WTC11 (cell line): Measurements from ENCODE around the gene SMAD7.

ENCODE experiments used
- CREB1 ChIP-seq: sonication (generic); formaldehyde crosslinking; IDR thresholded peaks from 2 replicates; pipeline ENCODE4 v1.8.0; 2023; ENCODE audit warnings: mild to moderate bottlenecking, missing genetic modification reagents
- ELF4 ChIP-seq: sonication (generic); formaldehyde crosslinking; IDR thresholded peaks from 2 replicates; pipeline ENCODE4 v1.8.1; 2022; ENCODE audit warnings: low read depth, mild to moderate bottlenecking, moderate library complexity, missing genetic modification reagents
- JUN ChIP-seq: sonication (generic); formaldehyde crosslinking; IDR thresholded peaks from 2 replicates; pipeline ENCODE4 v1.8.0; 2023; ENCODE audit warnings: mild to moderate bottlenecking, missing genetic modification reagents
- OVOL2 ChIP-seq: fragments of 250-450 bp; sonication (Bioruptor Pico); IDR thresholded peaks from 2 replicates; pipeline ENCODE4 v1.9.0; 2021; ENCODE audit warnings: mild to moderate bottlenecking, borderline replicate concordance
- SMAD3 ChIP-seq: sonication (generic); formaldehyde crosslinking; IDR thresholded peaks from 2 replicates; pipeline ENCODE4 v1.8.0; 2022; ENCODE audit warnings: missing genetic modification reagents, mild to moderate bottlenecking, borderline replicate concordance
- ZNF396 ChIP-seq: fragments of 250-450 bp; sonication (Bioruptor Pico); IDR thresholded peaks from 2 replicates; pipeline ENCODE4 v1.8.0; 2021; ENCODE audit warnings: mild to moderate bottlenecking, moderate library complexity, borderline replicate concordance
- TF ChIP-seq, protein P1 (sequence below): fragments of 250-450 bp; sonication (Bioruptor Pico); IDR thresholded peaks from 2 replicates; pipeline ENCODE4 v1.9.0; 2021; ENCODE audit warnings: mild to moderate bottlenecking
- TF ChIP-seq, protein P2 (sequence below): fragments of 200-600 bp; IDR thresholded peaks from 2 replicates; pipeline ENCODE4 v1.8.0; 2022; ENCODE audit warnings: antibody characterized with exemption
- TF ChIP-seq, protein P3 (sequence below): sonication (generic); formaldehyde crosslinking; IDR thresholded peaks from 2 replicates; pipeline ENCODE4 v1.8.1; 2022; ENCODE audit warnings: mild to moderate bottlenecking, moderate library complexity, missing genetic modification reagents
- TF ChIP-seq, protein P4 (sequence below): sonication (generic); formaldehyde crosslinking; IDR thresholded peaks from 2 replicates; pipeline ENCODE4 v1.8.0; 2022; ENCODE audit warnings: mild to moderate bottlenecking, missing genetic modification reagents
- TF ChIP-seq, protein P5 (sequence below): sonication (generic); formaldehyde crosslinking; IDR thresholded peaks from 2 replicates; pipeline ENCODE4 v1.8.1; 2023; ENCODE audit warnings: mild to moderate bottlenecking, missing genetic modification reagents
- TF ChIP-seq, protein P6 (sequence below): sonication (generic); formaldehyde crosslinking; IDR thresholded peaks from 2 replicates; pipeline ENCODE4 v1.8.0; 2023; ENCODE audit warnings: mild to moderate bottlenecking, missing genetic modification reagents

DNA sequence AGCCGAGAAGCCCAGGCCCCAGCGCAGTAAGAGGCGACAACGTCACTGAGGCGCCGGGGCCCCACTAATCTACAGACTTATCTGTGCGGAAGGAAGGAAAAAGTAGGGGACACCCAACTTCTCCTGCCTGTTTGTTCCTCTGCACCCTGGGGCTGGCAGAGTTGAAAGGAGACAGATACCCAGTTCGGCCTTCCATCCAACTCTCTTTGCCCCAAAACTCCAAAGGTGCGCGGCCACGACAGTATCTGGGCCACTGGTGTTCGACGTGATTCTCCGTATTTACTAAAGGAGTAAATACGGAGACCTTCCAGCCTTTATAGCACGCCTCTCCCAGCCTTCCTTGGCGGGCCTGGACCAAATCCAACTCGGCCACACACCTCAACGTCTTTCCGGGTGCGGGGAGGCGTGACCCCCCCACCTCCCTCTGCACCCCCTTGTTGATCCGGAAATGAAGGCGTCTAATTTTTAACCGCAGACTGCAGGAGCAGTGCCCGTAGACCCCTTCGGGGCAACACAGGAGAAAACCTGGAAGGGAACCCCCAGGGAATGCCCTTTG is 1.6 kb downstream of the SMAD7 start:
- TF ChIP-seq, protein P1, sequence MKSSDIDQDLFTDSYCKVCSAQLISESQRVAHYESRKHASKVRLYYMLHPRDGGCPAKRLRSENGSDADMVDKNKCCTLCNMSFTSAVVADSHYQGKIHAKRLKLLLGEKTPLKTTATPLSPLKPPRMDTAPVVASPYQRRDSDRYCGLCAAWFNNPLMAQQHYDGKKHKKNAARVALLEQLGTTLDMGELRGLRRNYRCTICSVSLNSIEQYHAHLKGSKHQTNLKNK (CRISPR knock-in tag): no peak
- TF ChIP-seq, protein P2, sequence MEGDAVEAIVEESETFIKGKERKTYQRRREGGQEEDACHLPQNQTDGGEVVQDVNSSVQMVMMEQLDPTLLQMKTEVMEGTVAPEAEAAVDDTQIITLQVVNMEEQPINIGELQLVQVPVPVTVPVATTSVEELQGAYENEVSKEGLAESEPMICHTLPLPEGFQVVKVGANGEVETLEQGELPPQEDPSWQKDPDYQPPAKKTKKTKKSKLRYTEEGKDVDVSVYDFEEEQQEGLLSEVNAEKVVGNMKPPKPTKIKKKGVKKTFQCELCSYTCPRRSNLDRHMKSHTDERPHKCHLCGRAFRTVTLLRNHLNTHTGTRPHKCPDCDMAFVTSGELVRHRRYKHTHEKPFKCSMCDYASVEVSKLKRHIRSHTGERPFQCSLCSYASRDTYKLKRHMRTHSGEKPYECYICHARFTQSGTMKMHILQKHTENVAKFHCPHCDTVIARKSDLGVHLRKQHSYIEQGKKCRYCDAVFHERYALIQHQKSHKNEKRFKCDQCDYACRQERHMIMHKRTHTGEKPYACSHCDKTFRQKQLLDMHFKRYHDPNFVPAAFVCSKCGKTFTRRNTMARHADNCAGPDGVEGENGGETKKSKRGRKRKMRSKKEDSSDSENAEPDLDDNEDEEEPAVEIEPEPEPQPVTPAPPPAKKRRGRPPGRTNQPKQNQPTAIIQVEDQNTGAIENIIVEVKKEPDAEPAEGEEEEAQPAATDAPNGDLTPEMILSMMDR: no peak
- TF ChIP-seq, protein P3, sequence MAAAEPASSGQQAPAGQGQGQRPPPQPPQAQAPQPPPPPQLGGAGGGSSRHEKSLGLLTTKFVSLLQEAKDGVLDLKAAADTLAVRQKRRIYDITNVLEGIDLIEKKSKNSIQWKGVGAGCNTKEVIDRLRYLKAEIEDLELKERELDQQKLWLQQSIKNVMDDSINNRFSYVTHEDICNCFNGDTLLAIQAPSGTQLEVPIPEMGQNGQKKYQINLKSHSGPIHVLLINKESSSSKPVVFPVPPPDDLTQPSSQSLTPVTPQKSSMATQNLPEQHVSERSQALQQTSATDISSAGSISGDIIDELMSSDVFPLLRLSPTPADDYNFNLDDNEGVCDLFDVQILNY (CRISPR knock-in tag): no peak
- no peak for TF ChIP-seq CREB1 (CRISPR knock-in tag)
- no peak for TF ChIP-seq JUN (CRISPR knock-in tag)
- TF ChIP-seq, protein P4, sequence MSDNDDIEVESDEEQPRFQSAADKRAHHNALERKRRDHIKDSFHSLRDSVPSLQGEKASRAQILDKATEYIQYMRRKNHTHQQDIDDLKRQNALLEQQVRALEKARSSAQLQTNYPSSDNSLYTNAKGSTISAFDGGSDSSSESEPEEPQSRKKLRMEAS: no peak
- TF ChIP-seq, protein P5, sequence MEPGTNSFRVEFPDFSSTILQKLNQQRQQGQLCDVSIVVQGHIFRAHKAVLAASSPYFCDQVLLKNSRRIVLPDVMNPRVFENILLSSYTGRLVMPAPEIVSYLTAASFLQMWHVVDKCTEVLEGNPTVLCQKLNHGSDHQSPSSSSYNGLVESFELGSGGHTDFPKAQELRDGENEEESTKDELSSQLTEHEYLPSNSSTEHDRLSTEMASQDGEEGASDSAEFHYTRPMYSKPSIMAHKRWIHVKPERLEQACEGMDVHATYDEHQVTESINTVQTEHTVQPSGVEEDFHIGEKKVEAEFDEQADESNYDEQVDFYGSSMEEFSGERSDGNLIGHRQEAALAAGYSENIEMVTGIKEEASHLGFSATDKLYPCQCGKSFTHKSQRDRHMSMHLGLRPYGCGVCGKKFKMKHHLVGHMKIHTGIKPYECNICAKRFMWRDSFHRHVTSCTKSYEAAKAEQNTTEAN (CRISPR knock-in tag): no peak
- no peak for TF ChIP-seq SMAD3 (CRISPR knock-in tag)
- no peak for TF ChIP-seq ZNF396 (CRISPR knock-in tag)
- TF ChIP-seq, protein P6, sequence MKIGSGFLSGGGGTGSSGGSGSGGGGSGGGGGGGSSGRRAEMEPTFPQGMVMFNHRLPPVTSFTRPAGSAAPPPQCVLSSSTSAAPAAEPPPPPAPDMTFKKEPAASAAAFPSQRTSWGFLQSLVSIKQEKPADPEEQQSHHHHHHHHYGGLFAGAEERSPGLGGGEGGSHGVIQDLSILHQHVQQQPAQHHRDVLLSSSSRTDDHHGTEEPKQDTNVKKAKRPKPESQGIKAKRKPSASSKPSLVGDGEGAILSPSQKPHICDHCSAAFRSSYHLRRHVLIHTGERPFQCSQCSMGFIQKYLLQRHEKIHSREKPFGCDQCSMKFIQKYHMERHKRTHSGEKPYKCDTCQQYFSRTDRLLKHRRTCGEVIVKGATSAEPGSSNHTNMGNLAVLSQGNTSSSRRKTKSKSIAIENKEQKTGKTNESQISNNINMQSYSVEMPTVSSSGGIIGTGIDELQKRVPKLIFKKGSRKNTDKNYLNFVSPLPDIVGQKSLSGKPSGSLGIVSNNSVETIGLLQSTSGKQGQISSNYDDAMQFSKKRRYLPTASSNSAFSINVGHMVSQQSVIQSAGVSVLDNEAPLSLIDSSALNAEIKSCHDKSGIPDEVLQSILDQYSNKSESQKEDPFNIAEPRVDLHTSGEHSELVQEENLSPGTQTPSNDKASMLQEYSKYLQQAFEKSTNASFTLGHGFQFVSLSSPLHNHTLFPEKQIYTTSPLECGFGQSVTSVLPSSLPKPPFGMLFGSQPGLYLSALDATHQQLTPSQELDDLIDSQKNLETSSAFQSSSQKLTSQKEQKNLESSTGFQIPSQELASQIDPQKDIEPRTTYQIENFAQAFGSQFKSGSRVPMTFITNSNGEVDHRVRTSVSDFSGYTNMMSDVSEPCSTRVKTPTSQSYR (CRISPR knock-in tag): no peak
- TF ChIP-seq ELF4 (CRISPR knock-in tag): no peak
- no peak for TF ChIP-seq OVOL2 (CRISPR knock-in tag)
